ENCODE data around the gene SEPTIN14.
"Not testable (repeated sequence)": the region's sequence is repeated elsewhere in the genome, so short reads cannot be mapped to it uniquely, and the experiment has no call there.

Gene SEPTIN14

DNA sequence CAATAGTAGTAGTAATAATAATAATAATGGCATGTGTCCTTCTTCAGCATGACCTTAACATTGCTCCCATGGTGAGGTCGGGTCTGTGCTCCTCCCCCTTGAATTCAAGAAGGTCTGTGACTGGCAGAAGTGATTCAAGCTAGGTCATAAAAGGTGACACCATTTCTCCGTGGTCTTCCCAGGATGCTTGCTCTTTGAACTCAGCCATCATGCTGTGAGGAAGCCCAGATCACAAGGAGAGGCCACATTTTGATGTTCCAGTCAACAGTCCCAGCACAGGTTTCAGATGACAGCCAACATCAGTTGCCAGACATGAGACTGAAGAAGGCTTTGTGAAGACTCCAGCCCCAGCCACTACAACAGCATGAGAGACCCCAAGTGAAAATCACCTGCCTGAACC, 83.9 kb downstream of the SEPTIN14 start:
- FAIRE-seq: no peak

DNA sequence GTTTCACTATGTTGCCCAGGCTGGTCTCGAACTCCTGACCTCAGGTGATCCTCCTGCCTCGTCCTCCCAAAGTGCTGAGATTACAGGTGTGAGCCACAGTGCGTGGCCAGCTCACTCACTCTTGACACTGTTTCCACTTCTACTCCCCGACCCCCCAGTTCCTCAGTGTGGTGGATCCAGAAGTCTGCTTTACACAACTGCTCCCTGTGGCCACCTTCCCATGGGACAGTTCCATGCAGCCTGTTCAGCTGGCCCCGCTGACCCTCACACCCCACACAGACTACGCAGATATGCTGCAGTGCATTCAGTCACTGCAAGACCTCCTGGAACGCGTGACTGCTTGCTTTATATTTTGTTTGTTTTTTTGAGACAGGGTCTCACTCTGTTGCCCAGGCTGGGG, 86.4 kb downstream of the SEPTIN14 start:
- no peak for FAIRE-seq

DNA sequence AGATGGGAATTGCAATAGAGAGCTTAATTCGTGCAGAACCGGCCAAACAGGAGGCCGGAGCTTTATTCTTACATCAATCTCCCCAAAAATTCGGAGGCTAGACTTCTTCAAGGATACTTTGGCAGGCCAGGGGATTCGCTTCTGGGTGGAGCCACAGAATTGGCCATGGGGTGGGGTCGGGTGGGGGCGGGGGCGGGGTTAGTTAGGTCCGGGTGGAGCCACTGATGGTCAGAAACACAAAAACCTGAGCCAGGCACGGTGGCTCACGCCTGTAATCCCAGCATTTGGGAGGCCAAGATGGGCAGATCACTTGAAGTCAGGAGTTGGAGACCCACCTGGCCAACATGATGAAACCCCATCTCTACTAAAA, 87.5 kb downstream of the SEPTIN14 start:
- FAIRE-seq: no peak

DNA sequence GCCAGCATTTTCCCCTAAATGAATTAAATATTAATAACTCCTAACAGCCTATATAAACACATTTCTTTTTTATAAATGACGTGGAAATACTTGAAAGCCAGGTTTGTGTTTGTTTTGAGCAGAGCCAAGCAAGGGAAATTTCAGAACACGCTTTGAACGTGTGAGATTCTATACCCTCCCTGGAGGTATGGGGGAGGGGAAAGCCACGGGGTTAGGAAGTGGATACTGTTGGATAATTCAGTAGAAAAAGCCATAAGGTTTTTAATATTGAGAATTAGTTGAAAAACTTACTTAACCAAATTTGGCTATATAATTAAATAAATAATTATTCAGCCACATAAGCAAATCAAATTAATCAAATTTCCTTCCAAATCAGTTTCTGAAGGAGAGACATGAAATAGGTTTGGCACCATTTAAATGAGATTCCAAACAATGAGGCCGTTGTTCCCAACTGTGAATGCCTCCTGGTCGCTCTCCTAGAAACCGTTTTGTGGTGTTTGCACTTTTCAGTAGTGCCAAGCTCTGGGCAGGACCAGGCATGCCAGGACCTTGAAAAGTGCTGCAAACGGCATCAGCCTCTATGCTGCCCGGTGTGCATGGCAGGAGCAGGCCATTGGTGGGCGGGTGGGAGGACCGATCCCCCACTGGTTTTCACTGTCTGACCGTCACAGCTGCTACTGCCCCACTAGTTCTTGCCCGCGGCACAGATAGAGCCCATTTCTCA, 88.1 kb downstream of the SEPTIN14 start:
- FAIRE-seq: no peak

DNA sequence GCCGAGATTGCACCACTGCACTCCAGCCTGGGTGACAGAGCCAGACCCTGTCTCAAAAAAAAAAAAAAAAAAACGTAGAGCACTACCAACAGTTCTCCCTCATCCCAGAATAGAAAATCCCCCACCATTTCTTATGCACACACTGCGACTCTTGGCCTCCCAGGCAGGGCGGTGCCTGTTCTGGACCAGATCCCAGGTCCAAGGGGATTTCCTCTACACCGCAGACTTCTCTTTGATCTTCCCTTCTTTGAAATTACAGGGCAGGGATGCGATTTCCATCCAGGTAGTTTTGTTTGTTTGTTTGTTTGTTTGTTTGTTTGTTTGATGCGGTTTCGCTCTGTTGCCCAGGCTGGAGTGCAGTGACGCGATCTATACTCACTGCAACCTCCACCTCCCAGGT, 91.8 kb downstream of the SEPTIN14 start:
- no peak for FAIRE-seq

DNA sequence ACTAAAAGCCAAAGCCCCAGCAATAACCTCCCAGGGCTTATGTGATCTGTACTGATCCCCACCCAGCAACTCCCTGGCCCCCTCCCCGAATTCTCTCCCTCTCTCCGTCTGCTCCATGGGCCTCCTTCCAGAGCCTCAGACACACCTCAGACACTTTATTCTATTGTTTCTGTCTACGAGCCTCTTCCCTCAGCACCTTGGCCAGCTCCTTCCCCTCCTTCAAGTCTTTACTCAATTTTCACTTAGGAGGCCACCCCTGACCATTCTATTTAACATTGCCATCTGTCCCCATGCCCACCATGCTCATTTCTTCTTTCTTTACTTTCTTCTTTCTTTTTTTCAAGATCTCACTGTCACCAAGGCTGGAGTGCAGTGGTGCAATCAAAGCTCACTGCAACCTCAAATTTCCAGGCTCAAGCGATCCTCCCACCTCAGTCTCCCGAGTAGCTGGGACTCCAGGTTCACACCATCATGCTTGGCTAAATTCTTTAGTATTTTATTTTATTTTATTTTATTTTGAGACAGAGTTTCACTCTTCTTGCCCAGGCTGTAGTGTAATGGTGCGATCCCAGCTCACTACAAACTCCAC, 109.2 kb downstream of the SEPTIN14 start:
- FAIRE-seq: not testable (repeated sequence)

DNA sequence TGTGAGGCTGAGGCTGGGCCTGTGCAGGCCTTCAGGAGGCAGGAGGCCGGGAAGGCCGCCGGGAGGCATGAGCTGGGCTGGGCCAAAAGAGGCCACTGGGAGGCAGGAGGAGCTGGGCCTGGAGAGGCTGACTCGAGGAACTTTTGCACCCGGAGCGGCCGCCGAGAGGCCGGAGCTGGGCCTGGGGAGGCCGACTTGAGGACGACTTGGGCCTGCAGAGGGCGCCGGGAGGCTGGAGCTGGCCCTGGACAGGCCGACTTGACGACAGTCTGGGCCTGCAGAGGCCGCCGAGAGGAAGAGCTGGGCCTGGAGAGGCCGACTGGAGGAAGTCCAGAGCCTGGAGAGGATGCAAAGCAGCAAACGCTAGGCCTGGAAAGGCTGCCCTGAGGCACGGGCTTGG, 117.8 kb downstream of the SEPTIN14 start:
- FAIRE-seq: not testable (repeated sequence)

Measured in TTC549 (cell line).